ENCODE measurements around the gene MROH2A.

The MROH2A gene

GRCh38 chr2:233802132-233802815, 24.1 kb downstream of the MROH2A start:
- no peak for DNase-seq

- no peak for DNase-seq
These were observed 25.3 kb downstream of the MROH2A start for GRCh38 chr2:233803292-233803911.

- DNase-seq = no peak
These were observed 25.9 kb downstream of the MROH2A start for GRCh38 chr2:233803994-233804393.

- no peak for DNase-seq
These were observed 29.2 kb downstream of the MROH2A start for GRCh38 chr2:233807215-233807865.

GRCh38 chr2:233807966-233808935, 30.1 kb downstream of the MROH2A start:
- no peak for DNase-seq

- DNase-seq = no peak
These were observed 32.3 kb downstream of the MROH2A start for GRCh38 chr2:233810385-233810784.

- DNase-seq = no peak
These were observed 33.0 kb downstream of the MROH2A start for GRCh38 chr2:233811087-233811486.

- no peak for DNase-seq
These were observed 33.6 kb downstream of the MROH2A start for GRCh38 chr2:233811732-233812131.

- no peak for DNase-seq
These were observed 35.3 kb downstream of the MROH2A start for GRCh38 chr2:233813236-233814055.

GRCh38 chr2:233814056-233814835, 36.1 kb downstream of the MROH2A start:
- no peak for DNase-seq

GRCh38 chr2:233815861-233816260, 37.7 kb downstream of the MROH2A start:
- no peak for DNase-seq

GRCh38 chr2:233816334-233816733, 38.2 kb downstream of the MROH2A start:
- DNase-seq = no peak

GRCh38 chr2:233816771-233817170, 38.6 kb downstream of the MROH2A start:
- no peak for DNase-seq

- DNase-seq = no peak
These were observed 39.3 kb downstream of the MROH2A start for GRCh38 chr2:233817361-233817911.

- DNase-seq = no peak
These were observed 40.0 kb downstream of the MROH2A start for GRCh38 chr2:233817995-233818638.

- DNase-seq = no peak
These were observed 40.8 kb downstream of the MROH2A start for GRCh38 chr2:233818639-233819621.

GRCh38 chr2:233819884-233820773, 42.0 kb downstream of the MROH2A start:
- no peak for DNase-seq

GRCh38 chr2:233820774-233821105, 42.6 kb downstream of the MROH2A start:
- no peak for DNase-seq
